Right lobe of liver (tissue), 6 donors: Measurements from ENCODE around the gene MRPL12. TPM values are rescaled to one million over a fixed set of nuclear protein-coding genes. Genes with fewer than 3 reads are reported as not detected.

Experiments
- ATAC-seq, 4 donors: fragments of 200-7000 bp; cut with Tn5 transposase; one replicate each; pipeline ENCODE4 v1.9.1; 2020; ENCODE audit warnings: mild to moderate bottlenecking in 4 of 4, moderate library complexity in 4 of 4
- DNase-seq, 3 donors: peaks; one replicate each; pipeline ENCODE4 v3.0.0-alpha.2; 2020
- H3K27ac ChIP-seq, 3 donors: fragments of 200-600 bp; one replicate each; pipeline ENCODE4 v1.8.0; 2022
- H3K27me3 ChIP-seq, 2 donors: fragments of 200-600 bp; one replicate each; pipeline ENCODE4 v1.8.0; 2022
- H3K36me3 ChIP-seq, 4 donors: fragments of 200-600 bp; sonication (generic) in 1 of 4; one replicate each; pipeline versions ENCODE4 v1.5.1 to v1.8.0; 2017 to 2022; ENCODE audit warnings: control low read depth in 1 of 4
- H3K4me1 ChIP-seq, 4 donors: fragments of 200-600 bp; sonication (generic) in 1 of 4; one replicate each; pipeline versions ENCODE4 v1.5.1 to v1.8.0; 2017 to 2022; ENCODE audit warnings: control low read depth in 1 of 4
- H3K4me3 ChIP-seq, 3 donors: fragments of 200-600 bp; one replicate each; pipeline ENCODE4 v1.8.0; 2022
- H3K9me3 ChIP-seq, 4 donors: fragments of 200-600 bp; sonication (generic) in 1 of 4; one replicate each; pipeline versions ENCODE4 v1.5.1 to v1.8.0; 2017 to 2022; ENCODE audit warnings: control low read depth in 1 of 4
- CTCF ChIP-seq, 4 donors: fragments of 200-600 bp in 3 of 4; fragments of 450-650 bp in 1 of 4; IDR thresholded peaks; one replicate each; pipeline versions ENCODE4 v1.5.1 to v1.8.0; 2016 to 2022; ENCODE audit warnings: antibody characterized with exemption in 4 of 4, mild to moderate bottlenecking in 2 of 4
- POLR2A ChIP-seq: fragments of 450-650 bp; IDR thresholded peaks from one replicate; pipeline ENCODE4 v1.6.1; 2017; ENCODE audit warnings: antibody characterized with exemption, mild to moderate bottlenecking
- WGBS: methylation state at CpG from one replicate; pipeline ENCODE4 v1.1.6; 2018; ENCODE audit warnings: low coverage, low lambda C conversion rate; ENCODE audit not compliant: insufficient coverage; ENCODE audit errors: missing lambda C conversion rate; 5-methylcytosine and 5-hydroxymethylcytosine counted together
- intact Hi-C, 2 donors: fragments of 100-400 bp; cut with DNase I; formaldehyde crosslinking; loops; one replicate each; pipeline versions ENCODE4 v1.11.2 to v1.14.1; 2022
- total RNA-seq, 6 experiments: library from RNA; depleted of rRNA in 2 of 6; stranded (reverse); fragments of >200 nt in 2 of 6; fragmentation: NEBNext Ultra II Directional in 3 of 6; extraction: Animal tissue kit (Norgen Biotek cat#: 25700) in 3 of 6; gene quantifications; one replicate each; pipeline versions ENCODE4 v1.1.0 to v1.2.4, GENCODE V29; 2016 to 2023
- donor health status: DM: no; HTN: yes; CAD: no.
- donor health status: DM: no; HTN: no; CAD: no.
- donor health status: DM: no; HTN: no; CAD: no.
- donor health status: DM: no; HTN: yes; CAD: no.
- donor health status: DM: no; HTN: yes; CAD: no.

The MRPL12 gene
- total RNA-seq, 6 experiments from 2014 or later, result 43.8 to 119 (median 59.3) TPM

GRCh38 chr17:81686614-81687013 is 16.6 kb upstream of the MRPL12 start:
- TF ChIP-seq POLR2A, result no peak
- TF ChIP-seq CTCF (IDR thresholded peaks at IDR 0.05), result no peak
- Histone ChIP-seq H3K4me3 (no peak overlapping the region), H3K4me1 (peaks cover 0 to 28% (median 7%) of the 10 kb centered on the region in 4 donors), H3K36me3 (peaks cover 0 to 52% (median 8%) of the 10 kb centered on the region in 4 donors), H3K27me3 (no peaks in the 10 kb centered on the region), H3K9me3 (no peaks in the 10 kb centered on the region), H3K27ac (no peak overlapping the region)
- WGBS, result 88% methylated on average over 4 of the region's 20 CpGs
- ATAC-seq, result no peak
- DNase-seq, result no peak
- intact Hi-C loops, result no loop called here

DNA sequence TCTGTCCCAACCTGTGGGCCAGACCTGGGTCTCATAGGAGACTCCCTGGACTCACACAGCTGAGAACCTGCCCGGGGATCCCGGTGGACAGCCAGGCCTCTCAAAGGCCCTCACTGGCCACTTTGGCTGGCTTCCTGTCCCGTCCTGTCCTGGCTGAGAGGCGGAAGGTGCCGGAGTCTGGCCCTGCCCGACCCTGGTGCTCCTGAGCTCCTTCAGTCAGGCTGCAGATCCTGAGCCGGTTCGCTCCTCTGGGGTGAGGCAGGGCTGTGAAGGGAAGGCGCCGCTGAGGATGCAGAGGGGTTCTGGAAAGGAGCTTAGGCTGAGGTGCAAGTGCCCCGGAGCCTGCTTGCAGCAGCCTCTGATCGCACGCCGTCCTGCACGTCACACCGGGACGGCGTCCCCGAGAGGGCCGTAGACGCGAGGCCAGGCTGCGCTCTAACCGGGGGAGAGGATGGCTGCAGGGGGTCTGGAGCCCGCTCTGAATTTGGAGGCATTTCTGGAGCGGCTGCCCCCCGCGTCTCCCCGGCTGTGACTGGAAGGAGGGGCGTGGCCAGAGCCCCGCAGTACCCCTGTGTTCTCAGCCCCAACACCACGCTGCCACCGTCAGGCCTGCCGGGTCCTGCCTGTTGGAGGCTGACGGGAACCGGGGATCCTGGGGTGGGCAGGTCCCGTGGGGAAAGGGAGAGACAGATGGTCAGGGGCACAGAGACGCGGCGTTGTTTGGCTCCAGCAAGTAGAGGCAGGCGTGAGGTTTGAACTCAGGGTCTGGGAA is 15.2 kb upstream of the MRPL12 start:
- DNase-seq (no peak), ATAC-seq (no peak)
- H3K4me1 ChIP-seq, result peaks cover 0 to 15% (median 7%) of the 10 kb centered on the region in 4 donors
- TF ChIP-seq CTCF (IDR thresholded peaks at IDR 0.05) (no peak), POLR2A (no peak)
- intact Hi-C loops, result no loop called here
- no peaks in the 10 kb centered on the region for H3K9me3 ChIP-seq
- peaks cover 0 to 55% (median 13%) of the 10 kb centered on the region in 4 donors for H3K36me3 ChIP-seq
- no peaks in the 10 kb centered on the region for H3K27me3 ChIP-seq
- no peak overlapping the region for H3K4me3 ChIP-seq
- WGBS, result 92% methylated on average over 7 of the region's 41 CpGs
- no peak overlapping the region for H3K27ac ChIP-seq

- H3K4me3 ChIP-seq, result no peak overlapping the region
- H3K27me3 ChIP-seq, result no peaks in the 10 kb centered on the region
- no peaks in the 10 kb centered on the region for H3K9me3 ChIP-seq
- intact Hi-C loops, result no loop called here
- H3K27ac ChIP-seq, result no peak overlapping the region
- H3K4me1 ChIP-seq, result peaks cover 0 to 13% (median 6%) of the 10 kb centered on the region in 4 donors
- no peak for ATAC-seq
- 80% methylated on average over 1 of the region's 14 CpGs for WGBS
- no peak for DNase-seq
- H3K36me3 ChIP-seq, result peaks cover 0 to 55% (median 14%) of the 10 kb centered on the region in 4 donors
- TF ChIP-seq POLR2A (no peak), CTCF (IDR thresholded peaks at IDR 0.05) (no peak)
Observed at GRCh38 chr17:81688616-81689015, 14.6 kb upstream of the MRPL12 start.

DNA sequence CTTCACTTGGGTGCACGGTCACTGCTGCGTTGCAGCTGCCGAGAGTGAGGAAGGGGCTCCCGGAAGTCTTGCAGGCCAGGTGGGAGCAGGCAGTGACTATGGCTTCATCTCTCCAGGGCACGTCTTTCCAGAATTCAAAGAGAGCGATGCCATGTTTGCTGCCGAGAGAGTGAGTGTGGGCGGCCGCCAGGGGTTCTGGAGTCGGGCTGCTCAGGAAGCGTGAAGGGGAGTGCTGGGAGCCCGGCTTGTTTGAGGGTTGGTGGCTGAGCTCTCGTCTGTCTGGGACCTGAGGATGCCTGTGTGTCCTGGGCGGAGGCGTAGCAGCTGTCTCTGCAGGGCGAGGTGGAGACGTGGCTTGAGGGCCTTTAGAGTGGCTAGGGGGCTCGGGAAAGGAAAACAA is 13.1 kb upstream of the MRPL12 start:
- no peak overlapping the region for H3K4me3 ChIP-seq
- peaks cover 0 to 70% (median 19%) of the 10 kb centered on the region in 4 donors for H3K36me3 ChIP-seq
- no peak for TF ChIP-seq CTCF (IDR thresholded peaks at IDR 0.05)
- no peak for TF ChIP-seq POLR2A
- intact Hi-C loops, result no loop called here
- no peak for DNase-seq
- H3K27me3 ChIP-seq, result no peaks in the 10 kb centered on the region
- no peak overlapping the region for H3K27ac ChIP-seq
- ATAC-seq, result no peak
- H3K9me3 ChIP-seq, result no peaks in the 10 kb centered on the region
- H3K4me1 ChIP-seq, result peaks cover 0 to 6% (median 3%) of the 10 kb centered on the region in 4 donors
- 93% methylated on average over 5 of the region's 18 CpGs for WGBS
